ENCODE measurements around the gene CARD18. TPM values are rescaled to one million over a fixed set of nuclear protein-coding genes. Genes with fewer than 3 reads are reported as not detected.

The CARD18 gene, protein sequence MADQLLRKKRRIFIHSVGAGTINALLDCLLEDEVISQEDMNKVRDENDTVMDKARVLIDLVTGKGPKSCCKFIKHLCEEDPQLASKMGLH
- total RNA-seq = not detected

DNA sequence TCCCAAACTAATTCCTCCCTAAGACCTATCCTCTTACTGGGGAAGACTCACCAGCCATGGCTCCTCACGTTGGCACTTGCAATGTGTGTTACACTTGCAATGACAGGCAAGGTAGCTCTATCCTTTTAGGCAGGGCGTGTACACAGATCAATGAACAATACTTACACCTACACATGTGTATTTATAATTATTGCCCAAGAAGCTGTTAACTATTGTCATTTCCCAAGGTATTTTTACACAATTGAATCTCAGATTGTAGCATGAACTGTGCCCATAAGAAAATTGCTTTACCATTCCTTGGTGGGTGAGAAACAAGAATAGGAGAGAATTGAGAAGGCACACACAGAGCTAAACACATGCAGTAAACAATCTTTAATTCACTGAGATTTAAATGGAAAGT is at the start of gene CARD18:
Gene CARD18, minus strand, starts transcription at position 101 of the 400 bp plus-strand sequence. Its CDS starts 43 bp downstream, at position 58.
- DNase-seq (ENCODE audit: low read depth in 2 of 3, low spot score in 2 of 3) = no peak

DNA sequence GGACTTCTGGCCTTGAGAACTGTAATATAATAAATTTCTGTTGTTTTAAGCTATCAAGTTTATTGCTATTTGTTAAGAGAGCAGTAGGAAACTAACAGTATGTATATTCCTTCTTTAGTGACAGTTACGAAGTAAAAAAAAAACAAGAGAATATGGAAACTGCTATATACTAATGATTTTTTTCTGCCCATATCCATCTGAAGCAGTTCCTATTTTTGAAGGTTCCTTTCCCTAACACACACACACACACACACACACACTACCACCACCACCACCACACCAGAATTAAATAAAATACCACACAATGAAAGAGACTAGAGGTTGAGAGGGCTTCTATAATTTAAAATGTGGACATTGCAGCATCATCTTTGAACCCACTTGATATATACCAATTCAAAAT is 44.4 kb upstream of the CARD18 start:
- peak in 1 of 3 donors; percentile 18 for DNase-seq (ENCODE audit: low read depth in 2 of 3, low spot score in 2 of 3)

DNA sequence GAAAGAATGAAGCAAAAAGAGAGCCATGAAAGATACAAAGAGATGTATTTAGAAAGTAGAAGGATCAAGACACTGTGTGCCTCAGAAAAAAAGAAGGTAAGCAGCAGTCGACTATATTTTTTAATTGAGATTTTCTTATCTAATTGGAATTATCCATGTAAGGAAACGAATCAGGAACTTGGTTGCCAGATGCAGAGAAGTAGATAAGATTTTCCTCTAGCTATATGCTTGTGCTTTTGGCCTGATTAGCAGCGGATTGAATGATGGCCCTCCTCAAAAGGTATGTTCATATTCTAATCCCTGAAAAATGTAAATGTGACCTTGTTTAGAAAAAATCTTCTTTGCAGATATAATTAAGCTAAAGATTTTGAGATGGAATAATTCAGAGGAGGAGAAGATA is 43.9 kb upstream of the CARD18 start:
- peak in 2 of 3 donors; percentile 40 to 83 for DNase-seq (ENCODE audit: low read depth in 2 of 3, low spot score in 2 of 3)

DNA sequence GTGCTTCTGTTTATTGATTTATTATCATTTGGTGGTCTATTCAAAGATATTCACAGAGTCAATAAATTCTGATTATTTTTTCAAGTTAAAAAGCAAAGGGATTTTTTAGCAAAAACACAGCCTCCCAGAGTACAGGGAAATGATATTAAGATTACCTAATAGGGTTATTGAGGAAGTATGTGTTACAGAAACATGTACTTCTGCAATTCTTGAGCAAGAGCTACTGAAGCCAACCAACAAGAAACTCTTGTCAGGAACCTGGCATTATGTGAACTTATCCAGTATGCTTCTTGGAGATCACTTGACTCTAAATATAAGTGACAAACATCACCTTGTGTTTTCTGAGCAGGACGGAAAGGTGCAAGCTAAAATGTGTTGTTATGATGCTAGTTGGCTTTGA is 42.0 kb upstream of the CARD18 start:
- peak in 2 of 3 donors; percentile 35 to 70 for DNase-seq (ENCODE audit: low read depth in 2 of 3, low spot score in 2 of 3)

DNA sequence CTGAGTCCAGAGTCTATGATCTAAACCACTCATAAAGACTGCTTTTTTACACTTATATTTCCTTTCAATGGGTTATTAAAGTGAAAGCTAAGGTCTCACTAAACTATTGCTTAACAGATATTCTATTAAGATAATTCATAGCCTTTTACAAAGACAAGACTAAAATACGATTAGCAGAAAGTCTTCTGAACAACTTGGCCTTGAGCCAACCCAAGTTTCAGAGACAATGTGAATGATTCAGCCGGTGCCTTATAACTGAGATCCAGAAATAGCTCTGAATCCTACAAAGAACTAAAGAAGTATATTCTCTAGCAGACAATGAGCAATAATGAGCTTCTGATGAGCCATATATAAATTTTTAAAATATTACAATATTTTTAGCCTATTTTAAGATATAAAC is 41.5 kb upstream of the CARD18 start:
- DNase-seq (ENCODE audit: low read depth in 2 of 3, low spot score in 2 of 3) = peak in 2 of 3 donors; percentile 31 to 60

DNA sequence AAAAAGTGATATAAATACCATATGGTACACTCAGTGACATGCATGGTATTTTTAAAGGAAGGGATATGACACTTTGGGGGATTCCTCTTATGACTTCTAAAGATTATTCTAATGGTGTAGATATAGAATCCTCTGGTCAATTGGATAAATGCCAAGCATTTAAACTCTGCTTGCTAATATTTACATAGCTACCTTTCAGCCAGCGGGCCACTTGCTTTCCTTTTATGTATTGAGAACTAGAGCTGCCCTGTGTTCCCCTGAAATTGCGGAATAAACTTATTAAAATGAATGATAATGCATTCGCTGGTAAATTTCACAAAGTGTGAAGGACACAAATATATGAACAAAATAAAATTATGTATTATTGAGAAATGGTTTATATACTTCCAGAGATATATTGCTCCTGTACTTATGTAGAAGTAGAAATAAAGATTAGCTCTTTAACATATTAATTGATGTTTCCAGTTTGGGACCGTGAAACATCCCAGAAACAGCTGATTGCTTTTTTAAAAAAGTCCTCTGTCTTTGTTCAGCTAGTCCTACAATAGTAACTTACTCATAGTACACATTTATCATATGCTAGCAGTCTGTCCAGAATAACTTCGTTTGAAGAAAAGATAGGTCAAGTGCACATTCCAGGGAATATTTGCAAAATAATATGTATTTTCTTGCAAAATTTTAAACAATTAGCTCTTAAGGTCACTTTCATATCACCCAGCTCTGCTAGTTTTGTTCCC is 40.1 kb upstream of the CARD18 start:
- no peak for DNase-seq (ENCODE audit: low read depth in 2 of 3, low spot score in 2 of 3)

DNA sequence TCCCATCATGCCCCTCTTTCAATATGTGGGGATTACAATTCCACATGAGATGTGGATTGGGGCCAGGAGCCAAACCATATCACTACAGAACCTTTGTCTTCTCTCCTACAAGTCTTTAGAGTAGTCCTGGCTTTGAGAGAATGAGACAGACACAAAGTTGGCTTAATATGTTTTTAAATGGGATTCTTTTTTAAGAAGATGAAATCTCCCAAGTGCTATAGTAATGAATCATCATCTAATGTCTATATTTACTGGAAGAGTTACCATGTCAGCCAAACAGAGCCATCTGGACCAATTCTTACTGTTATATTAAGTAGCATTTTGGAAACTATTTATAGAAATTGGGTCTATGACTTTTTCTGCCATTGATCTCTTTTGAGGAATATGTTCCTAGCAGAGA is 38.1 kb upstream of the CARD18 start:
- no peak for DNase-seq (ENCODE audit: low read depth in 2 of 3, low spot score in 2 of 3)

DNA sequence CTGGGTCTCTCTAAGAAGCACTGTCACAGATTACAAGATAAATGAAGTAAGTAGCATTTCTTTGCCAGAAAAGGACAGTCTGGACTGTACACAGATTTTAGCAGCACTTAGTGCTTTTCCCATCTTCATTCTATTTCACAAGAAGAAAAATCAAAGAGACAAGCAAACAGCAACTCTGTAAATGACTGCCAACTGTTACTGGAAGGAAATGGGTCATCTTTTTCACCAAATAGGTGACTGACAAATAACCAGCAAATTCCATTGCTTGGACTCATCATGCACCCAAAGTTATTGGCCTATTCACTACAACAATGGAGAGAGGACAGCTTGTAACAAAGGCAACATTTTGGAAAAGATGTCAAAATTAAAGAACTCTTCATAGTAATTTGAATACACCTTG is 28.9 kb upstream of the CARD18 start:
- DNase-seq (ENCODE audit: low read depth in 2 of 3, low spot score in 2 of 3) = no peak

DNA sequence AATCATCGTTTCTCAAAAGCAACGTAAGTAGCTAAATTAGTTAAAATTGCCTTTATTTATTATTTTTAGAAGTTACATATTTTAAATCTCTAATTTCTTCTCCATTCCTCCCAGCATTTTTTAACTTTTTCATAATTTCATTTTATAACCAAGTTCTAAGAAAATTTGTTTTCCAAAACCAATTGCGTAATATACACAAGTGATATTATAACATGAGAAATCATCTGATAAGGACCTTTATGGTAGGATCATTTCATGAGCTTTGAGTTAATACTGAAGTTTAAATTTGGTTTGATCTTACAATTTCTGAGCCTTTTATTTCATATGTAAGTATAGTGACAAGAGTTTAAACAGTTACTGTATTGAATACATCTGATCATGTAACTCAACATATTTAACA is 27.7 kb upstream of the CARD18 start:
- DNase-seq (ENCODE audit: low read depth in 2 of 3, low spot score in 2 of 3) = no peak

DNA sequence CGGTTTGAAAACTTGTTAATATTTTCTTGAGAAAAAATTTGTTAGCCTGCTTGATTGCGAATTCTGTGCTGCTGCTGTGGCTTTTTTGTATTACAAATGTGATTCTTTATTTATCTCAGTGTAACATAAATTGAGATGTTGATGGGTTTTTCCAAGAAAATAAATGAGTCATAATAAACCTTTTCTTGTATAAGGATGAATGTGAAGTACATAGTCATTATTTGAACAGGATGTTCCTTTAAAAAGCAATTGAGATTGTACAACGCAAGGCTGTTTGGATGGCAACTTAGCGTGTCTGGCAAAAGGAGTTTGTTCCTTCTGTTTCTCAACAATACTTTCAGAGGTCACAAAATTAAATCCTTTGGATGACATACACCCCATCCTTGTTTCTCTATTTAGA is 24.6 kb upstream of the CARD18 start:
- no peak for DNase-seq (ENCODE audit: low read depth in 2 of 3, low spot score in 2 of 3)

DNA sequence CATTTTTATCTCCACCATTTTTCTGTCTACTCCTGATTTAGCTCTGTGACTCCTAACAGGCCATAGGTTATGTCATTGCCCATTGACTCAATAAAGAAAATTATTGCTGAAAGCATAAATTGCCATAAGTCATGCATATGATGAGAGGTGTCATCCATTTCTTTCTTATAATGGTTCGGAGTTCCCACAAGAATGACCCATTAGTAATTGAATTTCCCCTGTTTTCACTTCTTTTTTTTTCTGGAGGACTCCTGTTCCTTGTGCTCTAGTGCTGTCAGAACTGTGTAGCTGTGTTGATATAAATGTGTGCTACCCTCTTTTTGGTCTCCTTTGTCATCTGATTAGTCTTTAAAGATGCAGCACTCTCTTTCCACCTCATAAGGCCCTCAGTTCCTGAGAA is 22.9 kb upstream of the CARD18 start:
- DNase-seq (ENCODE audit: low read depth in 2 of 3, low spot score in 2 of 3) = no peak

DNA sequence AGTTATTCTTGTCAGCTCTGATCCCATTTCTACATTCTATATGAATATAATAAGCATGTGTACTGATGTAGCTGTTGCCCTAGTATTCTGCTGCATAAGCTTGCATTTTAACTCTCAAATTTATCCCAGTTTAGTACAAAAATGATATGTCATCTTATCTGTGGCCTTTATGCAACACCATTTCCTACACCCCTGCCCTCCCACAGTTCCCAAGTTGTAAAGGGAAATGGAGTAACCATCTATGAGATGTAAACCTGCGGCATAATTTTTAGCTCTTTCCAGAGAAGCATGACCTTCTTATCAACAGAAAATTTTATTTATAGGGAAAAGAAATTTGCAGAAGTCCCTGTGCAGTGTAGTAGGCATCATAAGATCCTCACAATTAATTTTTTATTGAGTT is 18.9 kb upstream of the CARD18 start:
- no peak for DNase-seq (ENCODE audit: low read depth in 2 of 3, low spot score in 2 of 3)

DNA sequence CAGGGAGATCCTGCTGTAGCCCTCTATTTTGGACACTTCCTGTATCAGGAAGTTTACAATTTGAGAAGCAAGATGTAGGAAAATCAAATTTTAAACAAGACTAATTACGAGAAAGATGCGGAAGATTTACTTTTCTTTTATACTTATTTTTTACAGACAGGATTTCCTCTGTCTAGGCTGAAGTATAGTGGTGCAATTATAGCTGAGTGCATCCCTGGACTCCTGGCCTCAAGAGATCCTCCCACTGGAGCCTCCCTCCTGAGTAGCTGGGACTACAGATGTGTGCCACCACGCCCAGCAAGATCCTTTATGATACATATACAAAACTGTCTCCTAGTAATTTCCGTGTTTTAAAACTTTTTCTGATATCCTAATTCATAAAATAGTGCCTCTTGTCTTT is 17.2 kb upstream of the CARD18 start:
- DNase-seq (ENCODE audit: low read depth in 2 of 3, low spot score in 2 of 3) = no peak

DNA sequence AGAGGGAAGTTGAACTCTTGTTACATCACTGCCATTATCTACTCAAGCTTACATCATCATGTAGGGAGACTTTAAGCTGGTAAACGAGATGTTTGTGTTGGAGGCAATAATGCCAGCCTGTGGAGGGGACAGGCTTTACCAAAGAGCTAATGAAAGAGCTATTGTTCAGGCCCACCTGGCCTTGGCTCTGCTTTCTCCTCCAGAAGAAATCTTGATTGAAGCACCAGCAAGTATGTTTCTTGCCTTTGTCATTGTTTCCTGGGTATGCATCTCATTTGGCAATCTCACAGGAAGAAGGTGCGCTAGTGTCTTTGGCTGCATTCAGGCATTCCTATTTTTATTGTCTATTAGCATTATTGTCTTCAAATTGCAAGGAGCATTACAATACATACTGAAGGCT is 16.7 kb upstream of the CARD18 start:
- no peak for DNase-seq (ENCODE audit: low read depth in 2 of 3, low spot score in 2 of 3)

DNA sequence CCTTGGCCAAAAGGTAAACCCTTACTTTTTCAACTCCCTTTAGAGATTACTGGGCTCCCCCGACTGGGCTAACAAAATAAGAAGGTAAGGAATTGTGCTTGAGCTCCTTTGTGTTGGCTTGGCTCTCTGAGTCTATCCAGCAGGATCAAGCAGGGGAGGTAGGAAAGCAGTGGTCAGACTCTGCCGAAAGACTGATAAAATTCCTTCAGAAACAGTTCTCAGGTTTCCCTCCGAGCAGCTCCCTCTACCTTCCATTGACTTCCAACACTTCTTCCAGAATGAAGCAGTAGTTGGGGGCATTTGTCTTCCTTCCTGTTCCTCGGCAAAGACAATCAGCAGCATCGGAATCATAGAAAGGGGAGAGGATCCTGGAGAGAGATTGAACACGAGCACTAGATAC is 16.1 kb upstream of the CARD18 start:
- DNase-seq (ENCODE audit: low read depth in 2 of 3, low spot score in 2 of 3) = no peak

DNA sequence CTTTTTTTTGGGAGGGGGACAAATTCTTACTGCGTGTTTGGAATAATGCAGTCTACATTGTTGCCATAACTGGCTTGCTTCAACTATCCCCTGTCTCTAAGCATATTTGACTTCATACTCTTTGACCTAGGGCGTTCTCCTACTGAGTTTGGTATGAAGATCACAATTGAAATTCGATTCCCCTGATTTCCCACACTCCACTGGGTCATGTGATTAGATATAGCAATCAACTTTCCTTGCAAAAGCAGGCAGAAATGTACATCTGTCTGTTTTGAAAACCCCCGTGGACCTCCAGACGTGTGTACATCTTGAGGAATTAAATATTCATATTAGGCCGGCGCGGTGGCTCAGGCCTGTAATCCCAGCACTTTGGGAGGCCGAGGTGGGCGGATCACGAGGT is 13.8 kb upstream of the CARD18 start:
- no peak for DNase-seq (ENCODE audit: low read depth in 2 of 3, low spot score in 2 of 3)

DNA sequence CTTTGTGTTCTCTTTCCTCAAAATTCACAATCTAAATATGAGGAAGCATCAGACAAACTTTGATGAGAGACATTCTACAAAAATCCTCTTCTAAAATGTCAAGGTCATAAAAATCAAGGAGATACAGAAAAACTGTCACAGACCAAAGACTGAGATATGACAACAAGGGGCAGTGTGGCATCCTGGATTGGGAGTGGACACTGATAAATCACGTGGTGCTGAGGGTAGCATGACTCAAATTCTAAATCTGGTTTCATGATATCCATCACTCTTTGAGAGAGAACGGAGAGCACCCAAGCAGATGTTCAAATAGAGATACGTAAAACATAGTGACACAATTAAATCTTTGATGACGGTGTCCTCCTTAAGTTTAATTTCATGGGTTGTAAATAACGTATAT is 13.0 kb upstream of the CARD18 start:
- no peak for DNase-seq (ENCODE audit: low read depth in 2 of 3, low spot score in 2 of 3)

DNA sequence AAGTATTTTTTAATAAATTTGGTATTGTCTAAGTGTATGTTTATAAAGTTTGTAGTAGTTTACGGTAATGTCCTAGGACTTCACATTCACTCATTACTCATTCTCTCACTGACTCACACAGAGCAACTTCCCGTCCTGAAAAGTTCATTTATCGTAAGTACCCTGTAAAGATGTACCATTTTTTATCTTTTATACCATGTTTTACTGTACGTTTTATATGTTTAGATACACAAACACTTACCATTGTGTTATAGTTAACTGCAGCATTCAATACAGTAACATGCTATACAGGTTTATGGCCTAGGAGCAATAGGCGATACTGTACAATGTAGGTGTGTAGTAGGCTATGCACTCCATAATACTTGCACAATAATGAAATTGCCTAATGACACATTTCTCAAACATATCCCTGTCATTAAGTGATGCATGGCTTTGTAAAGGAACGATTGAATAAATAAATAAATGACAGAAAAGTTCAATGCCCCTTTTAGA is 12.5 kb upstream of the CARD18 start:
- no peak for DNase-seq (ENCODE audit: low read depth in 2 of 3, low spot score in 2 of 3)

DNA sequence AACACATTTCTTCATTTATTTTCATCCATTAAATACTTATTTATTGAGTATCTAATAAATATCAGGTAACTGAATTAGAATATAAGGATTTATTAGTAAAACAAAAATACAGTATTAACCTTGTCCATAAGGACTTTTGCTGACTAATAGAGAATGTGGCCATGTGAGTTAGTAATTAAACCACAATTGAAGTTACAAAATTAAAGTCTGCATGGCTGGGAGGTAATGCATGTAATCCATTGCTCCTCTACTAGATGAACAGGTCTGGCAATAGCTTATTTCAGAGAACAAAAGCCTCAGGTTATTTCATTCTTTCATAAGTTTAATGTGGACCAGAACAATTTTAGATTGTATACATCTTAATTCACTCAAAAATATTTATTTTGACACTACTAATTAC is 9.9 kb upstream of the CARD18 start:
- no peak for DNase-seq (ENCODE audit: low read depth in 2 of 3, low spot score in 2 of 3)

DNA sequence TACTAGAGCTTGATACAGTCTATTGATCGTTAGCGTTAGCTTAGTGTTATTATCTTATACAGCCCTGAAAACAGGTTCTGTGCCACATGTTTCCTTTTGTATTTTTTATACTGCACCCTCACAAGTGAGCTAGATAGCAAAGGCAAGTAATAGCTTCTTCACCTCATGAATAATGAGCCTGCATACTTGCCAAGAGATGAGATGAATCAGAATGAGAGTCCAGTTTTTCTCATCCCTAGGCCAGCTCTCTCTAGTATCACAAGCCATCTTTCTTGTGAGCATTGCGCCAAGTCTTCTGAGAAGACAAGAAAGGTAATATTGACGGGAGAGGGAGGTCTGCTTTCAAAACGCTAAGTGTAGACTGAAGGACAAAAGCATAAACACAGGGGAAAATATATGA is 8.7 kb upstream of the CARD18 start:
- DNase-seq (ENCODE audit: low read depth in 2 of 3, low spot score in 2 of 3) = no peak

DNA sequence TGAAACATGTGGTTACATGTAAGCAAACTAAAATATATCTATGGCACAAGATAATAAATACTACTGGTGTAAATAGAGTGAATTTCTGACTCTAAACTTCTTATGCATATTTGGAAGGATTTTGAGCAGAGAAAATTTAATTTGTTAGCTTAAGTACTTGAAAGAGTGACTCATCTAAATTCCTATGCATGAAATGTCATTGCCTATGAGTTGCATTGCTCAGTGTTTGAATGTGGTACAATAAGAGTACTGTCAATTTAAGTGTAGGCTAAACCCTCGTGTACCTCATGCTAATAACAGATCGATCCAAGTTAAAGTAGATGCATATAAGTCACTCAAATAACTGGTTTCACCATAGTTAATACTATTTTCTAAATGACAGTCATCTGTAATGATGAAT is 5.3 kb upstream of the CARD18 start:
- DNase-seq (ENCODE audit: low read depth in 2 of 3, low spot score in 2 of 3) = no peak

DNA sequence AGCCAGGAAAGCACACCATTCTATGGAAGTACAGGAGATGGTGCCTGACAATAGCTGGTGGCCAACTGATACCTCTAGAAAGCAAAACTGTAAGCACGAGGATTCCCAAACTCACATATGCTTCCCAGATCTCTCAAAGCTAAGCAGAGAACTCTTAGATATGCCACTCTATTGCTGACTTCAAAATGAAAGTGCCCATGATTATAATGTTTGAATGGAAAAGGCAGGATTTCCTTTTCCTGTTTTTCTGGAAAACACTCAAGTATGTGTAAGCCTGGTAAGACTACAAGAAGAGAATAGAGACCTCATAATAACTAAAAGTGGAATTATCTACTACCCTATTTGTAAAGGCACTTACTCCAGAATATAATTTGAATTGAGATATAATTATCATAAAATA is 2.6 kb upstream of the CARD18 start:
- DNase-seq (ENCODE audit: low read depth in 2 of 3, low spot score in 2 of 3) = no peak

DNA sequence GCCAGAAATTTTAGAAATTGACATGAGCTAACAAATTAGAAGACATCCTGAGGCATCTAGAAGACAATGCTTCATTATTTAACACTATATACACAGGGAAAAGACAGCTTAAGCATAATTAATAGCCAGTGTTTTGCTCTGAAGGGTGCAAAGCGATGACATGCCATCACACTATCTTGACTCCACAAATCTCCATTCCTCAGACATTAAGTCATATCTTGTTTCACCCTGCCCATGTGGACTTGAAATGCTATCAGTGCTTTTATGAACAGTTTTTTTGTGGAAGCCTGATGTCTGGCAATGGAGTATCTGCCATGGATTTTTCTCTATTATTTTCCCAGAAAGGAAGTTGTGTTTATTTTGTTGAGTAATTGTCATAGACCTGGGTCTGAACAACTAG is 2.3 kb downstream of the CARD18 start:
- no peak for DNase-seq (ENCODE audit: low read depth in 2 of 3, low spot score in 2 of 3)
